HG02623 (cell line): Measurements from ENCODE around the gene MOB4.
A peak's percentile ranks its signal among the peaks of the same experiment; 100 is the strongest.
"Not testable (repeated sequence)": the region's sequence is repeated elsewhere in the genome, so short reads cannot be mapped to it uniquely, and the experiment has no call there.

Experiments used
- ATAC-seq: cut with Tn5 transposase; IDR thresholded peaks from one replicate; pipeline ENCODE4 v1.9.1; 2021; ENCODE audit warnings: moderate library complexity; ENCODE audit not compliant: unreplicated experiment

MOB4 gene

GRCh38 chr2:197580166-197580565 is 64.3 kb downstream of the MOB4 start:
- not testable (repeated sequence) for ATAC-seq

GRCh38 chr2:197587255-197587654 is 71.4 kb downstream of the MOB4 start:
- not testable (repeated sequence) for ATAC-seq

GRCh38 chr2:197591339-197592072 is 75.6 kb downstream of the MOB4 start:
- no peak for ATAC-seq

GRCh38 chr2:197596766-197597165 is 80.9 kb downstream of the MOB4 start:
- ATAC-seq = no peak

- no peak for ATAC-seq
These were observed 81.3 kb downstream of the MOB4 start for GRCh38 chr2:197597166-197597565.

GRCh38 chr2:197598450-197598849 is 82.6 kb downstream of the MOB4 start:
- no peak for ATAC-seq

- peak; percentile 56 for ATAC-seq
These were observed 83.6 kb downstream of the MOB4 start for GRCh38 chr2:197599285-197599965.

GRCh38 chr2:197600306-197600705 is 84.4 kb downstream of the MOB4 start:
- ATAC-seq = no peak

- ATAC-seq = no peak
These were observed 85.9 kb downstream of the MOB4 start for GRCh38 chr2:197601726-197602125.
